ENCODE data around the gene LMCD1. TPM values are rescaled to one million over a fixed set of nuclear protein-coding genes. Genes with fewer than 3 reads are reported as not detected.

Gene LMCD1
- total RNA-seq, 2 experiments from 2014 or later, result 0.36 to 0.55 TPM

DNA sequence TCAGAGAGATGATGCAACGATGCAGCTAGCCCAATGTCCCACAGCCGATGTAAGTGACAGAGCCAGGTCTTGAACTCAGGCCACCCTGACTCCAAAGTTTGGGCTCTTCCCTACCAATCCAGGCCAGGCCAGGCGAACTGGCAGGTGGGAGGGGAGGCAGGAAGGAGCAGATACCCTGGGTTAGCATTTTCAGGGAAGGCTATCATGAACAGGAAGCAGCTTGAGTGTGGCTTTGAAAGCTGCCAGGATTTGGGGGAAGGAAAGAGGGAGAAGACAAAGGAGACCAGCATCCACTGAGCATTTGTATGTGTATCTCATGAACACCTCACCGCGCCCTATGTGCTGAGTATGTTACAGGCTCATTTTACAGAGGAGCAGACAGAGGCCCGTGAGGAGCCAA lies 38.8 kb downstream of the LMCD1 start:
- H3K27ac Mint-ChIP-seq, result no peak overlapping the region
- H3K4me3 Mint-ChIP-seq, result no peak overlapping the region

DNA sequence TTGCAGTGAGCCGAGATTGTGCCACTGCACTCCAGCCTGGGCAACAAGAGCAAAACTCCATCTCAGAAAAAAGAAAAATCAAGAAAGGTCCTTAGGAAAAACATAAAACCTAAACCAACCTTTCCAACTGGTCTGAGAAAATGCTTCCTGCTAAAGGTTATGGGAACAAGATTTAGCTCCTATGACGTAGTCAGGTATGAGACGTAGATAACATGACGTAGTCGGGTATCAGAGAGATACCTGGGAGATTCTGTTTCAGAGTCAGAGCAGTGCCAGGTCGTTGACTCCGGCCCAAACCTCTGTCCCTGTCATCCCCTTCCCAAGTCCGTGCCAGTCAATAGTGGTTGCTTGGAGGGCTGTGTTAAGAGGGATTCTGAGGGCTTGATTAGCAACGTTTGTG lies 39.9 kb downstream of the LMCD1 start:
- ATAC-seq (ENCODE audit: poor library complexity), result no peak
- H3K9me3 ChIP-seq (ENCODE audit: control insufficient read depth in 1 of 2, insufficient read depth in 1 of 2, low read length in 2 of 2), result no peaks in the 10 kb centered on the region
- Mint-ChIP-seq H3K27me3 (peaks cover 5% of the 10 kb centered on the region), H3K9me3 (no peaks in the 10 kb centered on the region), H3K36me3 (ENCODE audit: low read depth) (no peaks in the 10 kb centered on the region), H3K4me1 (ENCODE audit: low read depth) (no peaks in the 10 kb centered on the region), H3K27ac (no peak overlapping the region), H3K4me3 (no peak overlapping the region)
- POLR2A ChIA-PET, result no interaction called here
- no peak for DNase-seq
- intact Hi-C loops (cut with DNase I, micrococcal nuclease), result no loop called here
- TF ChIP-seq, protein P1, sequence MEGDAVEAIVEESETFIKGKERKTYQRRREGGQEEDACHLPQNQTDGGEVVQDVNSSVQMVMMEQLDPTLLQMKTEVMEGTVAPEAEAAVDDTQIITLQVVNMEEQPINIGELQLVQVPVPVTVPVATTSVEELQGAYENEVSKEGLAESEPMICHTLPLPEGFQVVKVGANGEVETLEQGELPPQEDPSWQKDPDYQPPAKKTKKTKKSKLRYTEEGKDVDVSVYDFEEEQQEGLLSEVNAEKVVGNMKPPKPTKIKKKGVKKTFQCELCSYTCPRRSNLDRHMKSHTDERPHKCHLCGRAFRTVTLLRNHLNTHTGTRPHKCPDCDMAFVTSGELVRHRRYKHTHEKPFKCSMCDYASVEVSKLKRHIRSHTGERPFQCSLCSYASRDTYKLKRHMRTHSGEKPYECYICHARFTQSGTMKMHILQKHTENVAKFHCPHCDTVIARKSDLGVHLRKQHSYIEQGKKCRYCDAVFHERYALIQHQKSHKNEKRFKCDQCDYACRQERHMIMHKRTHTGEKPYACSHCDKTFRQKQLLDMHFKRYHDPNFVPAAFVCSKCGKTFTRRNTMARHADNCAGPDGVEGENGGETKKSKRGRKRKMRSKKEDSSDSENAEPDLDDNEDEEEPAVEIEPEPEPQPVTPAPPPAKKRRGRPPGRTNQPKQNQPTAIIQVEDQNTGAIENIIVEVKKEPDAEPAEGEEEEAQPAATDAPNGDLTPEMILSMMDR (IDR thresholded peaks at IDR 0.05), result no peak
- H3K4me3 ChIP-seq (ENCODE audit: low read length), result no peak overlapping the region
- H3K36me3 ChIP-seq (ENCODE audit: insufficient read depth, low read length), result no peaks in the 10 kb centered on the region
- CTCF ChIA-PET, result no interaction called here
- no peaks in the 10 kb centered on the region for H3K4me1 ChIP-seq (ENCODE audit: insufficient read depth, low read length)
- H3K27ac ChIP-seq (ENCODE audit: low read depth in 1 of 2, low read length in 2 of 2), result no peak overlapping the region
- H3K27me3 ChIP-seq (ENCODE audit: control insufficient read depth in 1 of 2, insufficient read depth in 2 of 2, low read length in 2 of 2), result no peaks in the 10 kb centered on the region

More for the DNA sequence above, 38.8 kb downstream of the LMCD1 start:
- ATAC-seq (ENCODE audit: poor library complexity) (no peak), DNase-seq (no peak)
- Mint-ChIP-seq H3K9me3 (no peaks in the 10 kb centered on the region), H3K36me3 (ENCODE audit: low read depth) (no peaks in the 10 kb centered on the region), H3K4me1 (ENCODE audit: low read depth) (no peaks in the 10 kb centered on the region), H3K27me3 (peaks cover 5% of the 10 kb centered on the region)
- TF ChIP-seq, protein P1 (IDR thresholded peaks at IDR 0.05), result no peak
- H3K27ac ChIP-seq (ENCODE audit: low read depth in 1 of 2, low read length in 2 of 2), result no peak overlapping the region
- H3K36me3 ChIP-seq (ENCODE audit: insufficient read depth, low read length), result no peaks in the 10 kb centered on the region
- intact Hi-C loops (cut with DNase I, micrococcal nuclease), result no loop called here
- CTCF ChIA-PET, result no interaction called here
- no peaks in the 10 kb centered on the region for H3K27me3 ChIP-seq (ENCODE audit: control insufficient read depth in 1 of 2, insufficient read depth in 2 of 2, low read length in 2 of 2)
- POLR2A ChIA-PET, result no interaction called here
- H3K9me3 ChIP-seq (ENCODE audit: control insufficient read depth in 1 of 2, insufficient read depth in 1 of 2, low read length in 2 of 2), result no peaks in the 10 kb centered on the region
- H3K4me1 ChIP-seq (ENCODE audit: insufficient read depth, low read length), result no peaks in the 10 kb centered on the region
- H3K4me3 ChIP-seq (ENCODE audit: low read length), result no peak overlapping the region

DNA sequence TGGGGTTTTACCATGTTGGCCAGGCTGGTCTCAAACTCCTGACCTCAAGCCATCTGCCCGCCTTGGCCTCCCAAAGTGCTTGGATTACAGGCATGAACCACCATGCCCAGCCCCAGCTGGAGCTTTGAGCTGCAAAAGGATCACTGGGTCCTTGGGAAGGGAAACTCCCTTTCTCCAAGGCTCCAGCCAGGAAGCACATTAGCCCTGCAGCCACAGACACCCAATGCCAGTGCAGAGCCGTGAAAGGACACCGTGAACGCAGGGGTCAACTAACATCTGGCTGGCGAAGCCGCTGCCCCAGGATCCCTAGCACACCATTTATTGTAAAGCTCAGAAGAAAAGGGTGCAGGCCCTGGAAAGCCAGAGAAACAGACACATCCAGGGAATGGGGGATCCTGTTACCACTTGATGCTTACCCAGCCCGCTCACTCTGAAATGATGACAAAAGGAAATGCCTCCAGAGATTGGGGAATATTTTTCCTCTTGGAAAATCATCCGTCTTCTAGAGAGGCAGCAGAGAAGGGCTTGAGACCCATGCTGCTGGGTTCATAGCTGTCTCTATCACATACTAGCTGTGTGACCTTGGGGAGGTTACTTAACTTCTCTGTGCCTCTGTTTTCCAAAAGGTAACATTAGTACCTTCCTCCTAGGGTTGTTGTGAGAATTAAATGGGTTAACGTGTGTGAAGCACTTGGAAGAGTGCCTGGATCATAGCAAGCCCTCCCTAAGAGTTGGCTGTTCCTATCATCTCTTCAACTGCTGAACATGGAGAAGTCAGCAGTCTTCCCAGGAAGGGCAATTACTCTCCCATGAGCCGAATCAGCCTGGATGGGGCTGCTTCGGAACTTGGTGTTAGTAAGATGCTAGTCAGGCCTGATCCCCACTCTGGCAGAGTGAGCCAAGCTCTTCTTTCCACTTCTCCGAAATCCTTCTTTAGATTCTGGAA lies 40.8 kb downstream of the LMCD1 start:
- no peaks in the 10 kb centered on the region for H3K36me3 ChIP-seq (ENCODE audit: insufficient read depth, low read length)
- Mint-ChIP-seq H3K27me3 (peaks cover 5% of the 10 kb centered on the region), H3K9me3 (no peaks in the 10 kb centered on the region), H3K36me3 (ENCODE audit: low read depth) (no peaks in the 10 kb centered on the region), H3K27ac (no peak overlapping the region), H3K4me3 (no peak overlapping the region), H3K4me1 (ENCODE audit: low read depth) (no peaks in the 10 kb centered on the region)
- H3K9me3 ChIP-seq (ENCODE audit: control insufficient read depth in 1 of 2, insufficient read depth in 1 of 2, low read length in 2 of 2), result no peaks in the 10 kb centered on the region
- no peaks in the 10 kb centered on the region for H3K27me3 ChIP-seq (ENCODE audit: control insufficient read depth in 1 of 2, insufficient read depth in 2 of 2, low read length in 2 of 2)
- H3K27ac ChIP-seq (ENCODE audit: low read depth in 1 of 2, low read length in 2 of 2), result no peak overlapping the region
- ChIA-PET CTCF (interaction anchor here (0.6 kb wide), 1 partner anchor 13 kb away, joined by 5 read pairs; no protein-coding TSS in a partner anchor), POLR2A (no interaction called here)
- no peak overlapping the region for H3K4me3 ChIP-seq (ENCODE audit: low read length)
- no peak for DNase-seq
- H3K4me1 ChIP-seq (ENCODE audit: insufficient read depth, low read length), result no peaks in the 10 kb centered on the region
- intact Hi-C loops (cut with DNase I, micrococcal nuclease), result no loop called here
- no peak for ATAC-seq (ENCODE audit: poor library complexity)
- TF ChIP-seq, protein P1 (IDR thresholded peaks at IDR 0.05), result no peak
